A549 (cell line): ENCODE measurements around the gene XYLT1. TPM values are rescaled to one million over a fixed set of nuclear protein-coding genes. Genes with fewer than 3 reads are reported as not detected.

Experiments
- ATAC-seq, 2 experiments: fragments of 200-7000 bp in 1 of 2; fragments of >200 bp in 1 of 2; cut with Nextera tagmentation in 1 of 2; cut with Tn5 transposase in 1 of 2; 3 replicates each; pipeline versions ENCODE4 v1.8.0 to v1.9.1; 2018 to 2020; ENCODE audit warnings: mild to moderate bottlenecking in 1 of 2, moderate library complexity in 1 of 2
- CTCF ChIA-PET: fragments of 300-600 bp; sonication (Branson Sonifier 250); formaldehyde crosslinking; extraction: SDS; loops from one replicate; lab custom pipeline; 2021; ENCODE audit warnings: antibody characterized with exemption, inconsistent platforms; lab: Yijun Ruan, JAX
- POLR2A ChIA-PET: fragments of 350-600 bp; formaldehyde crosslinking; extraction: SDS; loops from one replicate; lab custom pipeline; 2021; ENCODE audit warnings: antibody characterized with exemption, inconsistent platforms; lab: Yijun Ruan, JAX
- DNase-seq, 2 experiments: peaks; one replicate each; pipeline versions ENCODE4 v3.0.0 to v3.0.0-alpha.2; 2011 to 2016; ENCODE audit warnings: low read depth in 1 of 2, low spot score in 1 of 2
- FAIRE-seq: peaks from 2 replicates; lab custom pipeline; 2011; peaks lifted over from hg19 to GRCh38; lab: Jason Lieb, UNC
- H3K27ac ChIP-seq, 2 experiments: fragments of >200 bp; sonication (Bioruptor Twin); formaldehyde crosslinking; 3 replicates each; pipeline ENCODE4 v1.5.1; 2016 to 2017
- H3K4me1 ChIP-seq: fragments of >200 bp; sonication (Bioruptor Twin); formaldehyde crosslinking; 3 replicates; pipeline ENCODE4 v1.6.1; 2016
- H3K4me2 ChIP-seq: fragments of >200 bp; sonication (Bioruptor Twin); formaldehyde crosslinking; 3 replicates; pipeline ENCODE4 v1.6.1; 2016
- H3K4me3 ChIP-seq: fragments of >200 bp; sonication (Bioruptor Twin); formaldehyde crosslinking; 3 replicates; pipeline ENCODE4 v1.5.1; 2016
- H3K9me3 ChIP-seq: fragments of >200 bp; sonication (Bioruptor Twin); formaldehyde crosslinking; 3 replicates; pipeline ENCODE4 v1.6.1; 2016
- BHLHE40 ChIP-seq: IDR thresholded peaks from 2 replicates; pipeline ENCODE4 v1.6.1; 2012; ENCODE audit warnings: low read depth, low read length, inconsistent platforms
- CBX2 ChIP-seq: fragments of 200-600 bp; sonication (generic); IDR thresholded peaks from 2 replicates; pipeline ENCODE4 v1.6.1; 2016; ENCODE audit warnings: low read depth, mild to moderate bottlenecking, borderline replicate concordance
- CBX8 ChIP-seq: fragments of 200-600 bp; sonication (generic); IDR thresholded peaks from 2 replicates; pipeline ENCODE4 v1.6.1; 2016
- CEBPB ChIP-seq, 2 experiments: fragments of >200 bp in 1 of 2; sonication (Bioruptor Twin) in 1 of 2; formaldehyde crosslinking in 1 of 2; IDR thresholded peaks; 2 replicates each; pipeline ENCODE4 v1.6.1; 2012 to 2016
- EP300 ChIP-seq, 2 experiments: fragments of >200 bp; sonication (Bioruptor Twin); formaldehyde crosslinking; IDR thresholded peaks; 2 replicates in 1 of 2; 3 replicates in 1 of 2; pipeline ENCODE4 v1.6.1; 2016 to 2017
- ESRRA ChIP-seq: fragments of 150-350 bp; IDR thresholded peaks from 2 replicates; pipeline ENCODE4 v1.6.1; 2014; ENCODE audit warnings: mild to moderate bottlenecking, low read length, borderline replicate concordance
- FOSB ChIP-seq: fragments of 250-450 bp; sonication (Bioruptor Pico); IDR thresholded peaks from 2 replicates; pipeline ENCODE4 v1.5.0; 2020; ENCODE audit warnings: mild to moderate bottlenecking, moderate library complexity
- FOSL2 ChIP-seq, 2 experiments: fragments of 450-650 bp in 1 of 2; fragments of >200 bp in 1 of 2; sonication (Bioruptor Twin) in 1 of 2; formaldehyde crosslinking; IDR thresholded peaks; 2 replicates each; pipeline versions ENCODE4 v1.5.0 to v1.6.1; 2016 to 2020; ENCODE audit warnings: mild to moderate bottlenecking in 1 of 2, moderate library complexity in 1 of 2
- FOXS1 ChIP-seq: fragments of 250-450 bp; sonication (Bioruptor Pico); IDR thresholded peaks from 2 replicates; pipeline ENCODE4 v1.5.0; 2020; ENCODE audit warnings: mild to moderate bottlenecking, moderate library complexity
- HDAC2 ChIP-seq: fragments of 200-600 bp; sonication (generic); IDR thresholded peaks from 2 replicates; pipeline ENCODE4 v1.6.1; 2016
- HOXB13 ChIP-seq: fragments of 250-450 bp; sonication (Bioruptor Pico); IDR thresholded peaks from 2 replicates; pipeline ENCODE4 v1.5.0; 2020; ENCODE audit warnings: low read depth, mild to moderate bottlenecking, moderate library complexity
- JUN ChIP-seq, 2 experiments: fragments of >200 bp; sonication (Bioruptor Twin); formaldehyde crosslinking; IDR thresholded peaks; 2 replicates in 1 of 2; 3 replicates in 1 of 2; pipeline ENCODE4 v1.6.1; 2016 to 2017
- JUNB ChIP-seq: fragments of >200 bp; sonication (Bioruptor Twin); formaldehyde crosslinking; IDR thresholded peaks from 2 replicates; pipeline ENCODE4 v1.6.1; 2016
- MAFK ChIP-seq: fragments of 450-650 bp; IDR thresholded peaks from 2 replicates; pipeline ENCODE4 v1.6.1; 2014; ENCODE audit not compliant: partially characterized antibody
- NFE2L2 ChIP-seq: fragments of 150-350 bp; conservative IDR thresholded peaks from 2 replicates; pipeline ENCODE4 v1.6.1; 2014; ENCODE audit warnings: low read length
- NPAS2 ChIP-seq: fragments of 250-450 bp; sonication (Bioruptor Pico); IDR thresholded peaks from 2 replicates; pipeline ENCODE4 v1.8.0; 2022; ENCODE audit warnings: mild to moderate bottlenecking, moderate library complexity, borderline replicate concordance
- NR3C1 ChIP-seq: fragments of >200 bp; sonication (Bioruptor Twin); formaldehyde crosslinking; IDR thresholded peaks from 3 replicates; pipeline ENCODE4 v1.6.1; 2017
- POLR2A ChIP-seq: IDR thresholded peaks from 2 replicates; pipeline ENCODE4 v1.6.1; 2012; ENCODE audit warnings: mild to moderate bottlenecking, low read length
- RAD21 ChIP-seq, 2 experiments: fragments of >200 bp in 1 of 2; sonication (Bioruptor Twin) in 1 of 2; formaldehyde crosslinking in 1 of 2; IDR thresholded peaks in 1 of 2; conservative IDR thresholded peaks in 1 of 2; 2 replicates in 1 of 2; 3 replicates in 1 of 2; pipeline ENCODE4 v1.6.1; 2012 to 2018; ENCODE audit warnings: inconsistent platforms in 1 of 2
- RARB ChIP-seq: fragments of 250-450 bp; sonication (Bioruptor Pico); IDR thresholded peaks from 2 replicates; pipeline ENCODE4 v1.8.0; 2021; ENCODE audit warnings: mild to moderate bottlenecking, moderate library complexity
- RCOR1 ChIP-seq: fragments of 150-350 bp; IDR thresholded peaks from 2 replicates; pipeline ENCODE4 v1.6.1; 2014; ENCODE audit warnings: antibody characterized with exemption, low read length, low read depth
- RFX5 ChIP-seq: fragments of 450-650 bp; IDR thresholded peaks from 2 replicates; pipeline ENCODE4 v1.7.1; 2014; ENCODE audit warnings: antibody characterized with exemption, mild to moderate bottlenecking, moderate library complexity
- RNF2 ChIP-seq: fragments of 200-600 bp; sonication (generic); IDR thresholded peaks from 2 replicates; pipeline ENCODE4 v1.6.1; 2016; ENCODE audit warnings: low read depth, mild to moderate bottlenecking, antibody characterized with exemption, moderate library complexity, borderline replicate concordance
- ZSCAN20 ChIP-seq: fragments of 250-450 bp; sonication (Bioruptor Pico); IDR thresholded peaks from 2 replicates; pipeline ENCODE4 v1.8.0; 2022; ENCODE audit warnings: mild to moderate bottlenecking, moderate library complexity
- WGBS: methylation state at CpG from one replicate; pipeline ENCODE4 v1.1.6; 2017; ENCODE audit errors: missing lambda C conversion rate; 5-methylcytosine and 5-hydroxymethylcytosine counted together
- polyA plus RNA-seq, 4 experiments: library from polyadenylated mRNA; depleted of rRNA in 3 of 4; stranded (reverse); fragments of >200 nt; fragmentation: RNase III in 1 of 4; extraction: RNeasy Plus Mini Kit Qiagen cat#74134 plus additional on column Dnase treatment in 1 of 4; gene quantifications; 2 replicates in 3 of 4; 3 replicates in 1 of 4; pipeline ENCODE4 v1.2.3, GENCODE V29; 2011 to 2017
- TF ChIP-seq, protein P1 (sequence below): fragments of 150-350 bp; IDR thresholded peaks from 2 replicates; pipeline ENCODE4 v1.6.1; 2014; ENCODE audit warnings: low read depth, mild to moderate bottlenecking, low read length
- TF ChIP-seq, protein P2 (sequence below): fragments of 200-600 bp; sonication (generic); IDR thresholded peaks from 2 replicates; pipeline ENCODE4 v1.6.1; 2016; ENCODE audit warnings: antibody characterized with exemption, mild to moderate bottlenecking, moderate library complexity
- TF ChIP-seq, protein P3 (sequence below): fragments of >200 bp; sonication (Bioruptor Twin); formaldehyde crosslinking; IDR thresholded peaks from 2 replicates; pipeline ENCODE4 v1.6.1; 2016
- TF ChIP-seq, protein P4 (sequence below): fragments of 450-650 bp; IDR thresholded peaks from 2 replicates; pipeline ENCODE4 v1.6.1; 2014; ENCODE audit warnings: antibody characterized with exemption

The XYLT1 gene
- polyA plus RNA-seq, 2 of the 4 experiments (the other 2 are of a cell fraction) = 0.78 to 0.88 TPM

DNA sequence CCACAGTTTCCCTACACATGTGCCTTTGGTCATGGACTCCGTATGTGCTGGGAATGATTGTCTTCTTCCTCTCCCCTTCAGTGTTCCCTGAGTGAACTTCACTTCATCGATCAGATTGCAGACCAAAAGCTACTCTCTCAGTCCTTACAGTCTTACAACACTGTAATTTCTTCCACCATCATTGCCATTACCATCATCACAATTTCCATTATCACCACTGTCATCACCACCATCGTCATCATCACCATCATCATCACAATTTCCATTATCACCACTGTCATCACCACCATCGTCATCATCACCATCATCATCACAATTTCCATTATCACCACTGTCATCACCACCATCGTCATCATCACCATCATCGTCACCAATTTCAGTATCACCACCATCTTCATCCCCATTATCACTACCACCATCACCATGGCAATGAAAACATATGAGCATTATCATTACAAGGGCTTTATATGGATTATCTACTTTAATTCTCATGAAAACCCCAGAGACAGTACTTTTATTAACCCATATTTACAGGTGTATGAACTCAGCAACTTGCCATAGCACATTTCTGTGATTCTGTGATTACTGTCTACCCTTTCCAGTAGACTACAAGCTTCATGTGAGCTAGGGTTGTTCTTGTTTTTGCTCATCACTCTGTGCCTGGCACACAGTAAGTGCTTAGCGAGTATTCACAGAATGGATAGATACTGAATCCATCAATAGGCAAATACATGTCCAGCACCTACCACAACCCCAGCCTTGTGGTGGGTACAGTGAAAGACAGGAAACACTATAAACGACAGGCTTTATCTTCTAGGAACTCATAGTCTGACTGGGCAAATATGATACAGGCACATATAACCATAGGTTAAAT lies 327.0 kb downstream of the XYLT1 start:
- Histone ChIP-seq H3K4me3 (no peak overlapping the region), H3K9me3 (peaks cover 3% of the 10 kb centered on the region; the same call in 1 of the 3 replicates), H3K4me1 (no peaks in the 10 kb centered on the region), H3K4me2 (no peak overlapping the region), H3K27ac (no peak overlapping the region)
- 8% methylated on average over 8 of the region's 8 CpGs for WGBS
- TF ChIP-seq, protein P1, sequence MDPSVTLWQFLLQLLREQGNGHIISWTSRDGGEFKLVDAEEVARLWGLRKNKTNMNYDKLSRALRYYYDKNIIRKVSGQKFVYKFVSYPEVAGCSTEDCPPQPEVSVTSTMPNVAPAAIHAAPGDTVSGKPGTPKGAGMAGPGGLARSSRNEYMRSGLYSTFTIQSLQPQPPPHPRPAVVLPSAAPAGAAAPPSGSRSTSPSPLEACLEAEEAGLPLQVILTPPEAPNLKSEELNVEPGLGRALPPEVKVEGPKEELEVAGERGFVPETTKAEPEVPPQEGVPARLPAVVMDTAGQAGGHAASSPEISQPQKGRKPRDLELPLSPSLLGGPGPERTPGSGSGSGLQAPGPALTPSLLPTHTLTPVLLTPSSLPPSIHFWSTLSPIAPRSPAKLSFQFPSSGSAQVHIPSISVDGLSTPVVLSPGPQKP = no peak
- no peak for TF ChIP-seq HDAC2
- TF ChIP-seq CBX8 = no peak
- no peak for TF ChIP-seq RNF2
- no peak for TF ChIP-seq ESRRA
- no peak for TF ChIP-seq MAFK
- no peak for TF ChIP-seq RARB (CRISPR knock-in tag)
- TF ChIP-seq JUN (IDR thresholded peaks at IDR 0.05) = no peak
- TF ChIP-seq RFX5 = no peak
- TF ChIP-seq FOSL2 (IDR thresholded peaks at IDR 0.05) = no peak
- no peak for TF ChIP-seq FOSL2 (CRISPR knock-in tag; IDR thresholded peaks at IDR 0.05)
- TF ChIP-seq FOXS1 (CRISPR knock-in tag) = no peak
- ATAC-seq (no peak), DNase-seq (no peak), FAIRE-seq (no peak)
- ChIA-PET CTCF (no interaction called here), POLR2A (no interaction called here)

DNA sequence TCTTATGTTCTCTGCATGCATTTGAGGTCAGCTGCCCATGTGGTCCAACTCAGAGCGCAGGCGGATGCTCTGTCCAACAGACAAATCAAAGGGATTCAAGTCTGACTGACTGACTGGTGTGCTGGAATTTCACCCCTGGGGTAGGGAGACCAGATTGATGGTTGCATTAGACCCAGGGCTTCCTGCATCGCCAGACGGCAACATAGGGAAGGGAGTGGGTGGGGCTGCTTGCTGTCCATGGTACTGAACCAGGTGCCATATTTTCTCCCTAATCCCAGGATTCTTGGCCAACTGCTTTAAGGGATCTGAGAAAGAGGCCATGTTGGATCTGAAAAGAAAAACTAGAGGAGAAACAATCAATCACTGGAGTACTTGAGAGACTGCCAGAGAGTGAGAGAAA lies 332.0 kb downstream of the XYLT1 start:
- Histone ChIP-seq H3K4me2 (no peak overlapping the region), H3K9me3 (peaks cover 3% of the 10 kb centered on the region; the same call in 1 of the 3 replicates), H3K4me1 (no peaks in the 10 kb centered on the region), H3K4me3 (no peak overlapping the region), H3K27ac (no peak overlapping the region)
- TF ChIP-seq CEBPB (IDR thresholded peaks at IDR 0.05) = no peak
- TF ChIP-seq, protein P2, sequence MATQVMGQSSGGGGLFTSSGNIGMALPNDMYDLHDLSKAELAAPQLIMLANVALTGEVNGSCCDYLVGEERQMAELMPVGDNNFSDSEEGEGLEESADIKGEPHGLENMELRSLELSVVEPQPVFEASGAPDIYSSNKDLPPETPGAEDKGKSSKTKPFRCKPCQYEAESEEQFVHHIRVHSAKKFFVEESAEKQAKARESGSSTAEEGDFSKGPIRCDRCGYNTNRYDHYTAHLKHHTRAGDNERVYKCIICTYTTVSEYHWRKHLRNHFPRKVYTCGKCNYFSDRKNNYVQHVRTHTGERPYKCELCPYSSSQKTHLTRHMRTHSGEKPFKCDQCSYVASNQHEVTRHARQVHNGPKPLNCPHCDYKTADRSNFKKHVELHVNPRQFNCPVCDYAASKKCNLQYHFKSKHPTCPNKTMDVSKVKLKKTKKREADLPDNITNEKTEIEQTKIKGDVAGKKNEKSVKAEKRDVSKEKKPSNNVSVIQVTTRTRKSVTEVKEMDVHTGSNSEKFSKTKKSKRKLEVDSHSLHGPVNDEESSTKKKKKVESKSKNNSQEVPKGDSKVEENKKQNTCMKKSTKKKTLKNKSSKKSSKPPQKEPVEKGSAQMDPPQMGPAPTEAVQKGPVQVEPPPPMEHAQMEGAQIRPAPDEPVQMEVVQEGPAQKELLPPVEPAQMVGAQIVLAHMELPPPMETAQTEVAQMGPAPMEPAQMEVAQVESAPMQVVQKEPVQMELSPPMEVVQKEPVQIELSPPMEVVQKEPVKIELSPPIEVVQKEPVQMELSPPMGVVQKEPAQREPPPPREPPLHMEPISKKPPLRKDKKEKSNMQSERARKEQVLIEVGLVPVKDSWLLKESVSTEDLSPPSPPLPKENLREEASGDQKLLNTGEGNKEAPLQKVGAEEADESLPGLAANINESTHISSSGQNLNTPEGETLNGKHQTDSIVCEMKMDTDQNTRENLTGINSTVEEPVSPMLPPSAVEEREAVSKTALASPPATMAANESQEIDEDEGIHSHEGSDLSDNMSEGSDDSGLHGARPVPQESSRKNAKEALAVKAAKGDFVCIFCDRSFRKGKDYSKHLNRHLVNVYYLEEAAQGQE = peak; percentile 85
- CTCF ChIA-PET = no interaction called here
- POLR2A ChIA-PET = no interaction called here
- ATAC-seq = no peak
- WGBS = 83% methylated on average over 4 of the region's 4 CpGs
- no peak for FAIRE-seq
- DNase-seq = no peak

DNA sequence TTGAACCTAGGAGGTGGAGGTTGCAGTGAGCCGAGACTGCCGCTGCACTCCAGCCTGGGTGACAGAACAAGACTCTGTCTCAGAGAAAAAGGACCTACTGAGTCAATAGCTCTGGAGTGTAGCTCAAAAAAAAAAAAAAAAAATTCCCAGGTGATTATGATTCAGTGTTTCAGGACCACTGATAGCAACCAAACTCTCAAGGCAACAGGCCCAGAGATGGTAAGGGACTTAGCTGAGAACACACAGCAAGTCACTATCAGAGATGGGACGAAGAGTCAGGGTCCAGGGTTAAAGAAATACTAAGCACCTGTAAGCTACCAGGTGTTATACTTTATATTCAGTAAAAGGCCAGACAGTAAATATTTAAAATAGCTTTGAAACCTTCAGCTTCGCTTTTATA lies 335.3 kb downstream of the XYLT1 start:
- FAIRE-seq (no peak), DNase-seq (no peak), ATAC-seq (no peak)
- ChIA-PET CTCF (interaction anchor here (0.8 kb wide), 1 partner anchor 17 kb away, joined by 3 read pairs; no protein-coding TSS in a partner anchor), POLR2A (no interaction called here)
- 23% methylated on average over 4 of the region's 4 CpGs for WGBS
- no peak overlapping the region for H3K27ac ChIP-seq
- TF ChIP-seq NR3C1 (no peak), RAD21 (conservative IDR thresholded peaks at IDR 0.05 in 1 of 2, IDR thresholded peaks at IDR 0.05 in 1 of 2) (no peak), HOXB13 (CRISPR knock-in tag) (no peak), ZSCAN20 (CRISPR knock-in tag) (no peak), RARB (CRISPR knock-in tag) (no peak), FOSB (no peak), MAFK (no peak), JUNB (no peak), BHLHE40 (no peak), NPAS2 (CRISPR knock-in tag) (no peak), CBX2 (no peak), JUN (IDR thresholded peaks at IDR 0.05) (no peak), POLR2A (no peak), NFE2L2 (no peak), RCOR1 (no peak), FOXS1 (CRISPR knock-in tag) (no peak), EP300 (IDR thresholded peaks at IDR 0.05) (no peak)
- TF ChIP-seq, protein P3, sequence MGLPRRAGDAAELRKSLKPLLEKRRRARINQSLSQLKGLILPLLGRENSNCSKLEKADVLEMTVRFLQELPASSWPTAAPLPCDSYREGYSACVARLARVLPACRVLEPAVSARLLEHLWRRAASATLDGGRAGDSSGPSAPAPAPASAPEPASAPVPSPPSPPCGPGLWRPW = no peak
- TF ChIP-seq, protein P4, sequence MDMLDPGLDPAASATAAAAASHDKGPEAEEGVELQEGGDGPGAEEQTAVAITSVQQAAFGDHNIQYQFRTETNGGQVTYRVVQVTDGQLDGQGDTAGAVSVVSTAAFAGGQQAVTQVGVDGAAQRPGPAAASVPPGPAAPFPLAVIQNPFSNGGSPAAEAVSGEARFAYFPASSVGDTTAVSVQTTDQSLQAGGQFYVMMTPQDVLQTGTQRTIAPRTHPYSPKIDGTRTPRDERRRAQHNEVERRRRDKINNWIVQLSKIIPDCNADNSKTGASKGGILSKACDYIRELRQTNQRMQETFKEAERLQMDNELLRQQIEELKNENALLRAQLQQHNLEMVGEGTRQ = no peak
- H3K4me3 ChIP-seq = no peak overlapping the region
- H3K4me1 ChIP-seq = no peaks in the 10 kb centered on the region
- no peak overlapping the region for H3K4me2 ChIP-seq
- peaks cover 3% of the 10 kb centered on the region; the same call in 1 of the 3 replicates for H3K9me3 ChIP-seq
